HUES48 (cell line): ENCODE results near the gene MLKL.
"Not testable (repeated sequence)": the region's sequence is repeated elsewhere in the genome, so short reads cannot be mapped to it uniquely, and the experiment has no call there.

Experiments
- H3K27ac ChIP-seq: one replicate; pipeline ENCODE4 v1.7.0; 2013; ENCODE audit warnings: low read depth, low read length, inconsistent platforms
- H3K27me3 ChIP-seq: 2 replicates; pipeline ENCODE4 v1.6.1; 2013; ENCODE audit warnings: mild to moderate bottlenecking, low read length; ENCODE audit not compliant: control insufficient read depth, insufficient read depth
- H3K36me3 ChIP-seq: 2 replicates; pipeline ENCODE4 v1.6.1; 2013; ENCODE audit warnings: low read length; ENCODE audit not compliant: control insufficient read depth, insufficient read depth
- H3K4me1 ChIP-seq: 2 replicates; pipeline ENCODE4 v1.6.1; 2013; ENCODE audit warnings: mild to moderate bottlenecking, low read length; ENCODE audit not compliant: control insufficient read depth, insufficient read depth
- H3K4me3 ChIP-seq: 2 replicates; pipeline ENCODE4 v1.5.1; 2013; ENCODE audit warnings: mild to moderate bottlenecking, low read depth, low read length
- H3K9ac ChIP-seq: 2 replicates; pipeline ENCODE4 v1.6.1; 2013; ENCODE audit warnings: mild to moderate bottlenecking, low read depth, low read length, moderate library complexity
- H3K9me3 ChIP-seq: 2 replicates; pipeline ENCODE4 v1.6.1; 2013; ENCODE audit warnings: low read length; ENCODE audit not compliant: control insufficient read depth, insufficient read depth

The MLKL gene

DNA sequence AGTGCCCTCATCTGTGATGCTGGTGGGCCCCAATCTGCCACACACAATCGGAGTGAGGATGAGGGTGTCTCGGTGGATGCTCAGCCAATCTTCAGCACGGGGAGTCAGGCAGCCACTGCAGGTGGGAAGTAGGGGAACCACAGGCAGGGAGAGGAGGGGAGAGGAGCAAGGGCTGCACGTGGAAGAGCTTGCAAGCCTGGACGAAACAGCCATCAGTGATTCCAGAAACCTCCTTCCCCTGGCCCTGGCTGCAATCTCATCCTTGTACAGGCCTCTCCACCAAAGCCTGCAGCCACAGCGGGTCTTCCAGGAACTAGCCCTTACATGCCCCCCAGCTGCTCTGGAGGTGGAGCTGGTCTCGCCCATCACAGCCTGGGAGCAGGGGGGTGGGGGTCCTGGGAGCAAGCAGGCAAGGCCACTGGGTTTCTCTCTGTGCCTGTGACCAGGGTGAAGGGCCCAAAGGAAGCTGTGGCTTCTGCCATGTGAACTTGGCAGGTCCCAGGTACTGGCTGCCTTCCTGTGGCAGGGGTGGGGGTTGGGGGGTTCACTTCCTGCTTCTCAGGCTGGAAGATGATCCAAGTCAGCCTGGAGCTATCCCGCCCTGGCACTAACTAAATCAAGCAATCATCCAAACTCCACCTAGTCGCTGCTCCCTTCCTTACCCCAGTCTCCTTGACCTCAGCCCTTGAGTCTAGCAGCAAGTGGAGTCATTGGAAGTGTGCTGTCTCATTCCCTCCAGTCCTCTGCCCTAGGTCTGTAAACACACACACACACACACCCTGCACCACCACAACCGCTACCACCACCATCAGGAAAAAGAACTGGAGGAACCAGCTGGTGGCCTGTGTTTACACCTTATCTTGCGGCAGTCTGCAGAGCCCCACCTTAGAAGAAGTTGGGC is 29.4 kb upstream of the MLKL start:
- no peak overlapping the region for H3K27ac ChIP-seq

DNA sequence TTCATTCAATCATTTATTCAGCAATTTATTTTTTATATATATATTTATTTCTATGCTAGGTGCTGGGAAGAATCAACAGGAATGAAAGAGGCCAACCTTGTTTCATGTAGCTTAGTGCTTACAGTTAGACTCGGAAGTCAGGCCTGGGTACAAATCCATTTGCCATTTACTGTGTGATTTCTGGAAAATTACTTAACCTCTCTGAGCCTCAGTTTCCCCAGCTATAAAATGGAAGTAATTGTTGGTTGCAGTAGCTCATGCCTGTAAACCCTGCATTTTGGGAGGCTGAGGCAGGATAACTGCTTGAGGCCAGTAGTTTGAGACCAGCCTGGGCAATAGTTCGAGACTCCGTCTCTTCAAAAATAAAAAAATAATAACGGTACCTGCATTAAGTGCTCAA is 27.2 kb upstream of the MLKL start:
- no peak overlapping the region for H3K27ac ChIP-seq
- H3K4me3 ChIP-seq: no peak overlapping the region
- no peaks in the 10 kb centered on the region for H3K36me3 ChIP-seq
- H3K9ac ChIP-seq: no peak overlapping the region
- H3K9me3 ChIP-seq: no peaks in the 10 kb centered on the region
- H3K4me1 ChIP-seq: peaks cover 9% of the 10 kb centered on the region; the same call in 1 of the 2 replicates
- no peaks in the 10 kb centered on the region for H3K27me3 ChIP-seq

More for the DNA sequence above, 29.4 kb upstream of the MLKL start:
- no peaks in the 10 kb centered on the region for H3K9me3 ChIP-seq
- no peaks in the 10 kb centered on the region for H3K36me3 ChIP-seq
- H3K4me1 ChIP-seq: peaks cover 22% of the 10 kb centered on the region
- H3K9ac ChIP-seq: no peak overlapping the region
- H3K4me3 ChIP-seq: no peak overlapping the region
- no peaks in the 10 kb centered on the region for H3K27me3 ChIP-seq

DNA sequence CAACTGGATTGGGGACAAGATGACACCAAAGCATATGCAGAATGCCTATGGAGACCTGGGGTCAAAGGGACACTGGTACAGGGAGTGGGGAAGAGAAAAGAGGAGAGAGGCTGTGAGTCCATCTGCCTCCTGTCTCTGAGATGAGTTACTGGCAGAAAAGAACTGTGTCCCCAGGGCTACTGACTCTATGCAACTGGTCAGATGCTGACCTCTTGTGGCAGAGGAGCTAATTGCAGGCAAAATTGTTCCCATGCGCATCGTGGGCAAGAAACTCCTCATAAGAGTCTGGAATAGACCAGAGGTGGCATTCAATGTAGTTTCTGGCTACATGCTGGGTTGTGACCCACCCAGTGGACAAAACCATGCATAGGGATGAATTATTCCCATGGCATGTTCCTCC is 26.1 kb upstream of the MLKL start:
- Histone ChIP-seq H3K27me3 (no peaks in the 10 kb centered on the region), H3K9ac (no peak overlapping the region), H3K9me3 (no peaks in the 10 kb centered on the region), H3K27ac (no peak overlapping the region), H3K4me3 (no peak overlapping the region), H3K36me3 (no peaks in the 10 kb centered on the region), H3K4me1 (peaks cover 9% of the 10 kb centered on the region; the same call in 1 of the 2 replicates)

DNA sequence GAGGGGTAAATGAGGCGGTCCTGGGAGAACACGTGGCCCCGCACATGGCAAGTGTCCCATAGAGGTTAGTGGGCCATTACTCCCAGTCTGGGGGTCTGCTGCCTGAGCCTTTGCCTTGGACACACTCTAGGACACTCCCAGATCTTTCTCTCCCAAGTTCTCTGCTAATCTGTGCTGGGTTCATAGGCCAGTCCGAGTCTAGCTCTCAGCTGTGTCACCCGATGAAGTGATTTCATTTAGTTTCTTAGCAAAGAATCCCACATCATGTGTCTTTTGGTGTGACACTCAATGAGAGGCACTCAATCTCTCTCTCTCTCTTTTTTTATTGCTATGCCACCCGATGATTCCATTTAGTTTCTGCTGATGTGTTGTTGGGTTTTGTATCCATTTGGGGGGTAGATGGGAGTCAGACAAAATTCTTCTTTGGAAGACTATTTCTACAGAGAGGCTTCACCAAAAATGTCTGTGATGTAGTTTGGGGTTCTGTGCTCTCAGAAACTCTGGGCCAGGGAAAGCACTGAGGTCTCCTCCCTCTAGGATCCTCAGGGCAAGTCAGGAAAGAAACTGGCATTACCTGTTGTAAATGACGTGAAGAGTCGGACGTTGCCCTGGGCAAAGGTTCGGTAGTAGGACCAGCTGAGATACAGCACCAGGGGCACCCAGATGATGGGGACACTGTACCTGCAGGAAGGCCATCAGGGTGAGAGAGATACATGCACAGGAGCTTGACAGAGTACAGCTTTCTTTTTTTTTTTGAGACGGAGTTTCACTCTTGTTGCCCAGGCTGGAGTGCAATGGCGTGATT is 25.2 kb upstream of the MLKL start:
- no peak overlapping the region for H3K27ac ChIP-seq

DNA sequence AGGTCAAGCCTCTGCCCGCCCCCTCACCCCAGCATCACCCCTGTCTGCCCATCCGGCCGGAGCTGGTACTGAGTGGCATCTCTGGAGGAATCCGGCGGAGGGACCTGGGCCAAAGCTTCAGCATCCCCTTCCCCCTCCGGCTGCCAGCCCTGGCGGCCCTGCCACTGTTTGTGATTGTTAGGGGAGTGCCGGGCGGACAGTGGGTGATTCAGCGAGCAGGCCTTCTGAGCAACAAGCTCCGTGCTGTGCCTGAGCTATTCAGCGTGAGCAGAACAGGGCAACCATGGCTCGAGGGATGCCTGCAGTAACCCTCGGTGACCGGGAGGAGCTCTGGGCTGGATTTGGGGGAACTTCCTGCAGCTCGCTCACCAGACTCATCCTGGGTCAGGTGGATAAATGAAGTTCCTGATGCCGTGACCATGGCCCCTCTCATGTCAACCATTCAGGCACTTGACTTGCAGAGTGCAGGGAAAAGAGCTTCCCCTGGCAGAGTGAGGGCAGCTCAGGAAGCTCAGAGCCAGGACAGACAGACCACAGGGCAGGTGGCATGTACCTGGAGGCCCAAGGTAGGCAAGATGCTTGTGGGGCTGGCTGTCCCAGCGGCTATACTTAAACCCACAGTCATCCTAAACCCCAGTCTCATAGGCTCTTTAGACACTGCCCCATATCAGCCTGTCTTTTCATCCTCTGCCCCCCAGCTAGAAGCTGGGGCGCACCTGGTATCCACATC is 24.3 kb upstream of the MLKL start:
- Histone ChIP-seq H3K4me3 (no peak overlapping the region), H3K9ac (no peak overlapping the region), H3K4me1 (peaks cover 5% of the 10 kb centered on the region; the same call in 1 of the 2 replicates), H3K9me3 (no peaks in the 10 kb centered on the region), H3K27ac (no peak overlapping the region), H3K36me3 (no peaks in the 10 kb centered on the region), H3K27me3 (no peaks in the 10 kb centered on the region)

More for the DNA sequence above, 25.2 kb upstream of the MLKL start:
- no peaks in the 10 kb centered on the region for H3K36me3 ChIP-seq
- H3K4me3 ChIP-seq: no peak overlapping the region
- H3K9me3 ChIP-seq: no peaks in the 10 kb centered on the region
- H3K4me1 ChIP-seq: peaks cover 9% of the 10 kb centered on the region; the same call in 1 of the 2 replicates
- no peaks in the 10 kb centered on the region for H3K27me3 ChIP-seq
- H3K9ac ChIP-seq: no peak overlapping the region

DNA sequence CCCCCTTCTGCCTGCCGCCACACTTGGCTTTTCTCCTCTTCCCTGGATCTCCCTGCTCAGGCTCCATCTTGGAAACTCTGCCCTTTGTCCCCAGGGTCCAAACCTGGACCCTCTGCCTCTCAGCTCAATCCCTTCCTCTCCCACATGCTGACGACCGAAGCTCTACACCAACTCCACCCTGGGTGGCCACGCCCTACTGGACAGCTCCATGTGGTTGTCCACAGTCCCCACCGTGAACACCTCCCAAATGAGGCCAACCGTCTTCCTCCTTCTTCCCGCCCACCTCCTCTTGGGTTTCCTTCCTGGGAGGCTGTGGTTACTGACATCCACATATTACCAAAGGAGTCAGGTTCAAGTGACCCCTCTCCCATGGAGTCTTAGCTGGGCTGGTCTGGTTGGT is 22.6 kb upstream of the MLKL start:
- no peak overlapping the region for H3K9ac ChIP-seq
- no peaks in the 10 kb centered on the region for H3K4me1 ChIP-seq
- no peaks in the 10 kb centered on the region for H3K36me3 ChIP-seq
- no peak overlapping the region for H3K27ac ChIP-seq
- H3K27me3 ChIP-seq: no peaks in the 10 kb centered on the region
- no peaks in the 10 kb centered on the region for H3K9me3 ChIP-seq
- no peak overlapping the region for H3K4me3 ChIP-seq

DNA sequence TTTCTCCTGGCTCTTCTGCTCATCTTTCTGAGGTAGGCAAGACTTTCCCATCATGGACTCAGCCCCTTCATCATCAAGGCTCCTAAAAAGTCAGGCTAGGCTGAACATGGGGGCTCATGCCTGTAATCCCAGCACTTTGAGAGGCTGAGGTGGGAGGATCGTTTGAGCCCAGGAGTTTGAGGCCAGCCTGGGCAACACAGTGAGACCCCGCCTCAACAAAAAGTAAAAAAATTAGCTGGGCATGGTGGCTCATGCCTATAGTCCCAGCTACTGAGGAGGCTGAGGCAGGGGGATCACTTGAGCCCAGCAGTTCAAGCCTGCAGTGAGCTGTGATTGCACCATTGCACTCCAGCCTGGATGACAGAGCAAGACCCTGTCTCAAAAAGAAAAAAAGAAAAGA is 21.5 kb upstream of the MLKL start:
- H3K9me3 ChIP-seq, H3K9ac ChIP-seq, H3K4me1 ChIP-seq, H3K4me3 ChIP-seq, H3K27ac ChIP-seq, H3K36me3 ChIP-seq, H3K27me3 ChIP-seq: not testable (repeated sequence)

DNA sequence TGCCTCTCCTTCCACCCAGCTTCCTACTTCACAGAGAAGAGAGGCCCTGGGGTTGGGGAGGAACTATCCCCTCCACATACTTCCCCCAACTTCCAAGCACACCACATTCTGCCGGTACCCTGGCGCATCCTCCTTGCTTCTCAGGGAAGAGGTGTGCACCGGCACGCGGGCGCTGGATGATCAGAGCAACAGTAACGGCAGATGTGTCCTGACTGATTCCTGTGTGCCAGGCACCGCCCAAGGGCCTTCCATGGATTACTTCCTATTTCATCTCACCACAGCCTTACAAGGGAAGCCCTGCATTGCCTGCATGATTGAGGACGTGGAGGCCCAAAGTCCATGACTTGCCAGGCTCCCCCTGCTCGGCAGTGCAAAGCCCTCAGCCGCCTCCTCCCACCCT is 21.1 kb upstream of the MLKL start:
- H3K9ac ChIP-seq: no peak overlapping the region
- H3K27me3 ChIP-seq: no peaks in the 10 kb centered on the region
- no peak overlapping the region for H3K4me3 ChIP-seq
- H3K9me3 ChIP-seq: no peaks in the 10 kb centered on the region
- H3K4me1 ChIP-seq: no peaks in the 10 kb centered on the region
- H3K36me3 ChIP-seq: no peaks in the 10 kb centered on the region
- H3K27ac ChIP-seq: no peak overlapping the region

DNA sequence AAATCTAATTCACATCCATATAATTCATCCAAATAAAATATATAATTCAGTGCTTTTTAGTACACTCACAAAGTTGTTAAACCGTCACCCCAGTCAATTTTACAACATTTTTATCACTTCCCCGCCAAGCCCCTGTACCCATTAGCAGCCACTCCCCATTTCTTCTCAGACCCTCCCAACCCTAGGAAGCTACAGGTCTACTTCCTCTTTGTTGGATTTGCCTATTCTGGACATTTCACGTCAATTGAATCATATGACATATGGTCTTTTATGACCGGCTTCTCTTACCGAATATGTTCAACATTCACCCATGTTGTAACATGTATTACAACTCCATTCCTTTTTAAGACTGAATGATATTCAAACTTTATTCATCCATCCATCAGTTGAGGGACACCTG is 19.9 kb upstream of the MLKL start:
- H3K4me1 ChIP-seq: no peaks in the 10 kb centered on the region
- no peak overlapping the region for H3K27ac ChIP-seq
- H3K36me3 ChIP-seq: no peaks in the 10 kb centered on the region
- H3K9me3 ChIP-seq: no peaks in the 10 kb centered on the region
- no peak overlapping the region for H3K4me3 ChIP-seq
- H3K27me3 ChIP-seq: no peaks in the 10 kb centered on the region
- no peak overlapping the region for H3K9ac ChIP-seq

DNA sequence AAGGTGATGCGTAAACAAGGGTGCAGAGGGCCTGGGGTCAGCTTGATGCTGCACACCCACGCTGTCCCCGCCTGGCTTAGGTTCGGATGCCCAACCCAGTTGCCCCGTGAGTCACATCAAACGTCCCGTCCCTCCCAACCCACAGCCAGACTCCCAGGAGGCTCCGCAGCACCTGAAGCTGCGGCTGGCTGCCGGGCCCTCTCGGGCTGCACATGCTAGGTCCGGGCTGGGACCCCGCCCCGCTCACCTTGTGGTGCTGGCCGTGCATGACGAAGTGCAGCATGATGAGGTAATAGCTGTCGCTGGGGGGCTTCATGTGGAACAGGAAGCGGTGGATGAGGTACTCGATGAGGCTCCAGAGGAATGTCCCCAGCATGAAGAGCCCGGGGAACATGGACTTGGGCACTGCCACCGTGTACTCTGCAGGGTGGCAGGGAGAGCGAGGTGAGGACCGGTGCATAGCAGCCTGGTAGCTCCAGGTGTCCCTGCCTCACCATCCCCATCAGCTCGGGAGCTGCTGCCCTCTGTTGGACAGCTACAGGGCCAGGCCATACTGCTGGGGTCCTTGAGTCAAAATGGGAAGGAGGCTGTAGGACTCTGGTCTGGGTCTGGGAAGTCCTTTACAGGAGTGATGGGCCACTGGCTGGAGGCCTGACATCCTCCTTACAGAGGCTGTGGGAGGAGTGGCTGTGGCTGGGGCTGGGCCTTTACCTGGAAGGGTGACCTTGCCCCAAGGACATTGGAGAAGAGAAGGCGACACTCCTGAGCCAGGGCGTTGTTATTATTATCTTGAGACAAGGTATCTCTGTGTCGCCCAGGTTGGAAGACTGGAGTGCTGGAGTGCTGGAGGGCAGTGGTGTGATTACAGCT is 18.3 kb upstream of the MLKL start:
- no peak overlapping the region for H3K4me3 ChIP-seq
- H3K4me1 ChIP-seq: no peaks in the 10 kb centered on the region
- no peaks in the 10 kb centered on the region for H3K9me3 ChIP-seq
- no peak overlapping the region for H3K9ac ChIP-seq
- no peaks in the 10 kb centered on the region for H3K36me3 ChIP-seq
- H3K27ac ChIP-seq: no peak overlapping the region
- H3K27me3 ChIP-seq: no peaks in the 10 kb centered on the region
